OCI-LY1 (cell line): ENCODE results near the gene MIF4GD.

Experiments
- H2AFZ ChIP-seq: fragments of 200-600 bp; sonication (generic), shearing (Covaris generic); 2 replicates; pipeline ENCODE4 v1.6.0; 2014; ENCODE audit warnings: antibody characterized with exemption, mild to moderate bottlenecking, low read length
- H3F3A ChIP-seq: fragments of 200-600 bp; sonication (generic), shearing (Covaris generic); 2 replicates; pipeline ENCODE4 v1.6.0; 2014; ENCODE audit warnings: mild to moderate bottlenecking, antibody characterized with exemption, low read length, moderate library complexity; ENCODE audit not compliant: insufficient read depth
- H3K27ac ChIP-seq: fragments of 200-600 bp; sonication (generic); 2 replicates; pipeline ENCODE4 v1.5.1; 2014; ENCODE audit warnings: low read length, mixed run types, mild to moderate bottlenecking, low read depth; ENCODE audit not compliant: poor library complexity, severe bottlenecking
- H3K27me3 ChIP-seq: fragments of 200-600 bp; sonication (generic); 2 replicates; pipeline ENCODE4 v1.6.0; 2014; ENCODE audit warnings: antibody characterized with exemption, mild to moderate bottlenecking, low read length, moderate library complexity; ENCODE audit not compliant: insufficient read depth
- H3K36me3 ChIP-seq: fragments of 200-600 bp; sonication (generic); 2 replicates; pipeline ENCODE4 v1.6.1; 2014; ENCODE audit warnings: mild to moderate bottlenecking, antibody characterized with exemption, low read length, moderate library complexity, mixed read lengths; ENCODE audit not compliant: insufficient read depth
- H3K4me1 ChIP-seq: fragments of 200-600 bp; sonication (generic); 2 replicates; pipeline ENCODE4 v1.5.1; 2014; ENCODE audit warnings: mild to moderate bottlenecking, low read length, moderate library complexity; ENCODE audit not compliant: insufficient read depth, severe bottlenecking
- H3K4me2 ChIP-seq: fragments of 200-600 bp; sonication (generic), shearing (Covaris generic); 2 replicates; pipeline ENCODE4 v1.6.1; 2014; ENCODE audit warnings: low read length
- H3K4me3 ChIP-seq: fragments of 200-600 bp; sonication (generic); 2 replicates; pipeline ENCODE4 v1.5.1; 2014; ENCODE audit warnings: low read length, low read depth, mild to moderate bottlenecking, mixed read lengths; ENCODE audit not compliant: poor library complexity, severe bottlenecking
- H3K79me2 ChIP-seq: fragments of 200-600 bp; shearing (Covaris generic); 2 replicates; pipeline ENCODE4 v1.6.1; 2016; ENCODE audit warnings: mixed run types, low read length, mixed read lengths; ENCODE audit not compliant: insufficient read depth
- H3K9ac ChIP-seq: fragments of 200-600 bp; sonication (generic), shearing (Covaris generic); 2 replicates; pipeline ENCODE4 v1.6.1; 2014; ENCODE audit warnings: mild to moderate bottlenecking, low read length, mixed read lengths
- H3K9me2 ChIP-seq: fragments of 200-600 bp; sonication (generic), shearing (Covaris generic); 2 replicates; pipeline ENCODE4 v1.6.1; 2014; ENCODE audit warnings: low read depth, mild to moderate bottlenecking, low read length, mixed read lengths
- H3K9me3 ChIP-seq: fragments of 200-600 bp; shearing (Covaris generic); 2 replicates; pipeline ENCODE4 v1.6.1; 2014; ENCODE audit warnings: low read length, mixed read lengths
- H4K20me1 ChIP-seq: fragments of 200-600 bp; sonication (generic), shearing (Covaris generic); 2 replicates; pipeline ENCODE4 v1.6.0; 2016; ENCODE audit warnings: mild to moderate bottlenecking, low read length; ENCODE audit not compliant: insufficient read depth
- EZH2 ChIP-seq: fragments of 200-600 bp; sonication (generic), shearing (Covaris generic); IDR thresholded peaks from 2 replicates; pipeline ENCODE4 v1.8.0; 2017; ENCODE audit warnings: borderline replicate concordance, mixed run types, mild to moderate bottlenecking, antibody characterized with exemption, low read length, moderate library complexity, mixed read lengths
- TF ChIP-seq, protein P1 (sequence below): fragments of 200-600 bp; sonication (generic), shearing (Covaris generic); IDR thresholded peaks from 2 replicates; pipeline ENCODE4 v1.5.1; 2017; ENCODE audit warnings: mild to moderate bottlenecking, antibody characterized with exemption, low read length, moderate library complexity, mixed read lengths

MIF4GD gene

DNA sequence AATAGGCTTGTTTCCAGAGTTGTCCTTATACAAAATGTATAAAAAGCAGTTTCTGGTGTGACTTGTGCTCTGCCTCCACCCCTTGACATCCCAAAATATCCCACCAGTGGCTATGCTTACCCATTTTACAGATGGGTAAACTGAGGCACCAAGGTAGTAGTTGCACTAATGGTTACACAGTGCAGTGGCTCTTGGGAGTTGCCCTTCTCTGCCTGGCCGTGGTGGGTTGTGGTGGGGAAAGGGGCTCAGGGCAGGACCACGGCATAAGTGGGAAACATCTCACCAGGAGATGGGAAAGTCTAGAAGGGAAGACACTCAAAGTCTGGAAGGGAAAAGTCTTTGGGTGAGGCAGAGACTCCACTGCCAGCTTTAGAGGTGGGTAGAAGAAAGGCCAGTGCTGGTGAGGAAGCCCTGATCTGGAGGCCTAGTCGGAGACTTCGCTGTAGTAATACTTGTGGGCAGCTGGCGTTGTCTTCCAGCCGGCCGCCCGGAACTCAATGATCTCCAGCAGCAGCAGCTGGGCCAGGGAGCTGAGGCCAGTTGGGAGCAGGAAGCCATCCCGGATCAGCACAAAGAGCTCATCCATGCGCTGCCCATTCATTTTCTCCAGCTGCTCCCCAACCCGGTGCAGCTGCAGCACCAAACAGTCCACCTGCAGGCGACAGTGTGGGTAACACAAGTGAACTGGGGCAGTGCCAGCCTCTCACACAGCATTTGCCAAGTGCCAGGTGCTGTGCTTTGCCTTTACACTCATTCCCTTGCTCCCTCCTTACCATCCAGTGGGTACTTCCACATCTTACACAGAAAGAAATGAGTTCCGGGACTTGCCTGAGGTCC is 4.5 kb downstream of the MIF4GD start:
- H3K27me3 ChIP-seq = no peaks in the 10 kb centered on the region
- no peak overlapping the region for H3K4me3 ChIP-seq
- H3K9me3 ChIP-seq = no peaks in the 10 kb centered on the region
- TF ChIP-seq EZH2 = no peak
- TF ChIP-seq, protein P1, sequence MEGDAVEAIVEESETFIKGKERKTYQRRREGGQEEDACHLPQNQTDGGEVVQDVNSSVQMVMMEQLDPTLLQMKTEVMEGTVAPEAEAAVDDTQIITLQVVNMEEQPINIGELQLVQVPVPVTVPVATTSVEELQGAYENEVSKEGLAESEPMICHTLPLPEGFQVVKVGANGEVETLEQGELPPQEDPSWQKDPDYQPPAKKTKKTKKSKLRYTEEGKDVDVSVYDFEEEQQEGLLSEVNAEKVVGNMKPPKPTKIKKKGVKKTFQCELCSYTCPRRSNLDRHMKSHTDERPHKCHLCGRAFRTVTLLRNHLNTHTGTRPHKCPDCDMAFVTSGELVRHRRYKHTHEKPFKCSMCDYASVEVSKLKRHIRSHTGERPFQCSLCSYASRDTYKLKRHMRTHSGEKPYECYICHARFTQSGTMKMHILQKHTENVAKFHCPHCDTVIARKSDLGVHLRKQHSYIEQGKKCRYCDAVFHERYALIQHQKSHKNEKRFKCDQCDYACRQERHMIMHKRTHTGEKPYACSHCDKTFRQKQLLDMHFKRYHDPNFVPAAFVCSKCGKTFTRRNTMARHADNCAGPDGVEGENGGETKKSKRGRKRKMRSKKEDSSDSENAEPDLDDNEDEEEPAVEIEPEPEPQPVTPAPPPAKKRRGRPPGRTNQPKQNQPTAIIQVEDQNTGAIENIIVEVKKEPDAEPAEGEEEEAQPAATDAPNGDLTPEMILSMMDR = no peak
- no peak overlapping the region for H3K4me2 ChIP-seq
- H3K36me3 ChIP-seq = peaks cover 39% of the 10 kb centered on the region
- no peak overlapping the region for H2AFZ ChIP-seq
- H3K4me1 ChIP-seq = peaks cover 43% of the 10 kb centered on the region
- H3F3A ChIP-seq = peaks cover 5% of the 10 kb centered on the region; the same call in 1 of the 2 replicates
- H3K27ac ChIP-seq = no peak overlapping the region
- no peaks in the 10 kb centered on the region for H4K20me1 ChIP-seq
- H3K79me2 ChIP-seq = peaks cover 7% of the 10 kb centered on the region
- no peak overlapping the region for H3K9ac ChIP-seq
- H3K9me2 ChIP-seq = no peaks in the 10 kb centered on the region

DNA sequence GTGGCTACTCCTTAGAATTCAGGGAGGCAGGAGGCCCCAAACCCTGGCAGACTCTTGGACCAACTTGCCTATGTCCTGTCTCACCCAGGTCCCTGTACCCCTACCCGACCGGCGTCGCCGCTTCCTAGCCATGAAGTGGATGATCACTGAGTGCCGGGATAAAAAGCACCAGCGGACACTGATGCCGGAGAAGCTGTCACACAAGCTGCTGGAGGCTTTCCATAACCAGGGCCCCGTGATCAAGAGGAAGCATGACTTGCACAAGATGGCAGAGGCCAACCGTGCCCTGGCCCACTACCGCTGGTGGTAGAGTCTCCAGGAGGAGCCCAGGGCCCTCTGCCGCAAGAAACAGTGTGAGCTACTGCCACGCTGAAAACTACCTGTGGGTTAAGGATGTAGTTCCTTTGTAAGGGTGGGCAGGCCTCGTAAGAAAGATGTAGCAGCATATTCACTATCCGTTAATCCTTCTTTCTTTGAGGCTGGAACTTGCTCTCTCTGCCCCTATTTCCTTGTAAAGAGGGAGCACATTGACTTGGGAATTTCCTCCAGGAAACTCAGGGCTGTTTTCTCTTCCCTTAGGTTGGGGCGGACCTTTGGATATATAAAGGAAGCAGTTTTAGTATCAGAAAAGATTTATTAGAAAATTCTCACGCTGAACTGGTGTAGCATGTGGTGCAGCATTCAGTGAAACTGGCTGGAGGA is 5.3 kb downstream of the MIF4GD start:
- no peak overlapping the region for H2AFZ ChIP-seq
- H3K9me3 ChIP-seq = no peaks in the 10 kb centered on the region
- H3K4me3 ChIP-seq = no peak overlapping the region
- no peaks in the 10 kb centered on the region for H3K27me3 ChIP-seq
- no peak overlapping the region for H3K9ac ChIP-seq
- H3K79me2 ChIP-seq = peaks cover 10% of the 10 kb centered on the region
- H3K9me2 ChIP-seq = no peaks in the 10 kb centered on the region
- TF ChIP-seq EZH2 = no peak
- TF ChIP-seq, protein P1 = no peak
- H4K20me1 ChIP-seq = no peaks in the 10 kb centered on the region
- H3K36me3 ChIP-seq = peaks cover 39% of the 10 kb centered on the region
- no peak overlapping the region for H3K4me2 ChIP-seq
- peaks cover 5% of the 10 kb centered on the region; the same call in 1 of the 2 replicates for H3F3A ChIP-seq
- H3K4me1 ChIP-seq = peaks cover 43% of the 10 kb centered on the region
- H3K27ac ChIP-seq = no peak overlapping the region

DNA sequence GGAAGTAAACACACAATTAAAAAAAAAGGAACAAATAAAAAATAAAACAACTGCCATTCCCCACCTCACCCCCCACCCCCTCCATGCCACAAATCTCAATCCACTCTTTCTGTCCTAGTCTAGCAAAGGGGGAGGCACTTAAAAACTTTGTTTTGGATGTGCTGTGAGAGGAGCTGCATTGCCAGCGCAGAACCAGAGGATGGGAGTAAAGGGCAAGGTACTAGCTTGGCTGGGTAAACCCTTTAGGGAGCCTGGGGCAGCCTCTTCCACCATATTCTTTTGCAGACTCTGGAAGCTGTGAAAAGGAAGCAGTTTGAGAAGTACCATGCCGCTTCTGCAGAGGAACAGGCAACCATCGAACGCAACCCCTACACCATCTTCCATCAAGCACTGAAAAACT is 8.0 kb downstream of the MIF4GD start:
- Histone ChIP-seq H3K79me2 (peaks cover 36% of the 10 kb centered on the region), H4K20me1 (no peaks in the 10 kb centered on the region), H3K4me1 (peaks cover 40% of the 10 kb centered on the region), H3K4me2 (peak overlapping the region; percentile 87), H3K9me2 (no peaks in the 10 kb centered on the region), H3K36me3 (peaks cover 39% of the 10 kb centered on the region), H3K9me3 (no peaks in the 10 kb centered on the region), H3K4me3 (peak overlapping the region; percentile 82), H3K9ac (peak overlapping the region; percentile 89; the same call in 1 of the 2 replicates), H2AFZ (no peak overlapping the region), H3K27me3 (no peaks in the 10 kb centered on the region), H3F3A (peaks cover 3% of the 10 kb centered on the region; the same call in 1 of the 2 replicates), H3K27ac (no peak overlapping the region)
- no peak for TF ChIP-seq EZH2
- TF ChIP-seq, protein P1 = no peak
